Mammary epithelial cell (primary cell): Measurements from ENCODE around the gene CCDC51.

Source experiments
- EZH2 ChIP-seq: IDR thresholded peaks from 2 replicates; pipeline ENCODE4 v1.6.1; 2012; ENCODE audit warnings: low read length, inconsistent platforms, borderline replicate concordance
- TF ChIP-seq, protein P1 (sequence below), 2 donors: IDR thresholded peaks in 1 of 2; conservative IDR thresholded peaks in 1 of 2; 2 replicates each; pipeline ENCODE4 v1.5.1; 2011 to 2012; ENCODE audit warnings: inconsistent platforms in 2 of 2, low read length in 2 of 2, mild to moderate bottlenecking in 2 of 2, control low read depth in 1 of 2, low read depth in 1 of 2; ENCODE audit not compliant: insufficient read depth in 1 of 2; ENCODE audit errors: extremely low read depth in 1 of 2

DNA sequence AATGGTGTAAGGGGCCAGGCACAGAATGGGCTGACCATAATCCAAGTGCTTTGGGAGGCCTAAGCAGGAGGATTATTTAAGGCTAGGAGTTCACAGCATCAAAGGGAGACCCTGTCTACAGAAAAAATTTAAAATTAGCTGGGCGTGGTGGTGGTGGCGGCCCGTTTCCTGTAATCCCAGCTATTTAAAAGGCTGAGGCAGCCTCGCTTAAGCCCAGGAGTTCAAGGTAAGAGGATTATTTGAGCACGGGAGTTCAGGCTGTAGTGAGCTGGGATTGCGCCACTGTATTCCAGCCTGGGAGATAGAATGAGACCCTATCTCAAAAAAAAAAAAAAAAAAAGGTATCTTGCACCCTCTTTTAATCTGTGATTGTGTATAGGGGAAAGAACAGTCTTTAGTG lies 2.0 kb upstream of the CCDC51 start:
- TF ChIP-seq, protein P1, sequence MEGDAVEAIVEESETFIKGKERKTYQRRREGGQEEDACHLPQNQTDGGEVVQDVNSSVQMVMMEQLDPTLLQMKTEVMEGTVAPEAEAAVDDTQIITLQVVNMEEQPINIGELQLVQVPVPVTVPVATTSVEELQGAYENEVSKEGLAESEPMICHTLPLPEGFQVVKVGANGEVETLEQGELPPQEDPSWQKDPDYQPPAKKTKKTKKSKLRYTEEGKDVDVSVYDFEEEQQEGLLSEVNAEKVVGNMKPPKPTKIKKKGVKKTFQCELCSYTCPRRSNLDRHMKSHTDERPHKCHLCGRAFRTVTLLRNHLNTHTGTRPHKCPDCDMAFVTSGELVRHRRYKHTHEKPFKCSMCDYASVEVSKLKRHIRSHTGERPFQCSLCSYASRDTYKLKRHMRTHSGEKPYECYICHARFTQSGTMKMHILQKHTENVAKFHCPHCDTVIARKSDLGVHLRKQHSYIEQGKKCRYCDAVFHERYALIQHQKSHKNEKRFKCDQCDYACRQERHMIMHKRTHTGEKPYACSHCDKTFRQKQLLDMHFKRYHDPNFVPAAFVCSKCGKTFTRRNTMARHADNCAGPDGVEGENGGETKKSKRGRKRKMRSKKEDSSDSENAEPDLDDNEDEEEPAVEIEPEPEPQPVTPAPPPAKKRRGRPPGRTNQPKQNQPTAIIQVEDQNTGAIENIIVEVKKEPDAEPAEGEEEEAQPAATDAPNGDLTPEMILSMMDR (conservative IDR thresholded peaks at IDR 0.05 in 1 of 2, IDR thresholded peaks at IDR 0.05 in 1 of 2; ENCODE audit: extremely low read depth in 1 of 2, insufficient read depth in 1 of 2, low read depth in 1 of 2, low read length in 2 of 2): no peak
- no peak for TF ChIP-seq EZH2
